GM23248 (cell line): ENCODE measurements around the gene PKIG.

Experiments
- EZH2 ChIP-seq: fragments of 200-600 bp; sonication (generic); IDR thresholded peaks from 2 replicates; pipeline ENCODE4 v1.6.1; 2018; ENCODE audit warnings: antibody characterized with exemption, mild to moderate bottlenecking; ENCODE audit not compliant: insufficient read depth, poor library complexity, severe bottlenecking
- EZH2phosphoT487 ChIP-seq: fragments of 200-600 bp; sonication (generic); IDR thresholded peaks from 2 replicates; pipeline ENCODE4 v1.6.1; 2018; ENCODE audit warnings: antibody characterized with exemption, moderate library complexity, mild to moderate bottlenecking, low read depth; ENCODE audit not compliant: insufficient read depth

GRCh38 chr20:44624743-44625271 is 42.4 kb downstream of the PKIG start:
- TF ChIP-seq EZH2 (no peak), EZH2phosphoT487 (no peak)
